GM18505 (cell line): ENCODE data around the gene ANK3.

Experiments
- ATAC-seq: cut with Tn5 transposase; IDR thresholded peaks from one replicate; pipeline ENCODE4 v1.9.1; 2021; ENCODE audit not compliant: unreplicated experiment
- POLR2A ChIP-seq: IDR thresholded peaks from 4 replicates; pipeline ENCODE4 v1.6.1; 2011; ENCODE audit warnings: borderline replicate concordance; ENCODE audit not compliant: insufficient read depth, insufficient read length; ENCODE audit errors: extremely low read depth

ANK3 gene

GRCh38 chr10:60389413-60390025 is at the start of gene ANK3:
Gene ANK3 (minus strand): TSS chr10:60389875. CDS start chr10:60389538, 337 bp downstream.
- TF ChIP-seq POLR2A: no peak
- ATAC-seq: no peak

GRCh38 chr10:60434418-60435046 is 44.9 kb upstream of the ANK3 start:
- ATAC-seq: no peak
- TF ChIP-seq POLR2A: no peak

GRCh38 chr10:60433684-60434083 is 44.0 kb upstream of the ANK3 start:
- ATAC-seq: no peak
- TF ChIP-seq POLR2A: no peak

- no peak for TF ChIP-seq POLR2A
- no peak for ATAC-seq
Measured at GRCh38 chr10:60430836-60431597, 41.3 kb upstream of the ANK3 start.

- ATAC-seq: no peak
- TF ChIP-seq POLR2A: no peak
Measured at GRCh38 chr10:60430017-60430416, 40.3 kb upstream of the ANK3 start.

- ATAC-seq: no peak
- TF ChIP-seq POLR2A: no peak
Measured at GRCh38 chr10:60429084-60429849, 39.6 kb upstream of the ANK3 start.

- no peak for ATAC-seq
- TF ChIP-seq POLR2A: no peak
Measured at GRCh38 chr10:60428387-60428737, 38.7 kb upstream of the ANK3 start.

GRCh38 chr10:60427709-60428386 is 38.2 kb upstream of the ANK3 start:
- ATAC-seq: no peak
- no peak for TF ChIP-seq POLR2A

- no peak for ATAC-seq
- TF ChIP-seq POLR2A: no peak
Measured at GRCh38 chr10:60427148-60427547, 37.5 kb upstream of the ANK3 start.

- ATAC-seq: no peak
- no peak for TF ChIP-seq POLR2A
Measured at GRCh38 chr10:60426425-60426824, 36.8 kb upstream of the ANK3 start.

GRCh38 chr10:60425392-60426110 is 35.9 kb upstream of the ANK3 start:
- no peak for TF ChIP-seq POLR2A
- ATAC-seq: no peak

GRCh38 chr10:60424971-60425370 is 35.3 kb upstream of the ANK3 start:
- no peak for ATAC-seq
- TF ChIP-seq POLR2A: no peak

GRCh38 chr10:60423920-60424319 is 34.2 kb upstream of the ANK3 start:
- no peak for TF ChIP-seq POLR2A
- no peak for ATAC-seq

- TF ChIP-seq POLR2A: no peak
- no peak for ATAC-seq
Measured at GRCh38 chr10:60422809-60423208, 33.1 kb upstream of the ANK3 start.
